CD8-positive, alpha-beta memory T cell (primary cell): Measurements from ENCODE around the gene SAFB2. TPM values are rescaled to one million over a fixed set of nuclear protein-coding genes. Genes with fewer than 3 reads are reported as not detected.

Experiments used
- CTCF ChIA-PET: fragments of 350-600 bp; sonication (Branson Sonifier 250); formaldehyde crosslinking; loops from one replicate; lab custom pipeline; 2021; ENCODE audit warnings: antibody characterized with exemption; lab: Charles Lee
- POLR2A ChIA-PET: fragments of 350-600 bp; sonication (Branson Sonifier 250); formaldehyde crosslinking; loops from one replicate; lab custom pipeline; 2021; ENCODE audit warnings: antibody characterized with exemption; lab: Charles Lee
- DNase-seq, 5 donors: peaks; one replicate each; pipeline versions ENCODE4 v3.0.0 to v3.0.0-alpha.2; 2020 to 2022; ENCODE audit warnings: mixed read lengths in 1 of 5
- H3K27ac ChIP-seq: one replicate; pipeline ENCODE4 v1.7.0; 2013; ENCODE audit warnings: low read depth, mild to moderate bottlenecking, low read length, moderate library complexity
- H3K27me3 ChIP-seq: 2 replicates; pipeline ENCODE4 v1.7.0; 2013; ENCODE audit warnings: low read length, mild to moderate bottlenecking; ENCODE audit not compliant: insufficient read depth, poor library complexity, severe bottlenecking
- H3K36me3 ChIP-seq: 2 replicates; pipeline ENCODE4 v1.7.0; 2013; ENCODE audit warnings: mild to moderate bottlenecking, low read length, moderate library complexity; ENCODE audit not compliant: insufficient read depth
- H3K4me1 ChIP-seq: 2 replicates; pipeline ENCODE4 v1.7.0; 2013; ENCODE audit warnings: mild to moderate bottlenecking, low read length, moderate library complexity; ENCODE audit not compliant: insufficient read depth
- H3K4me3 ChIP-seq: 2 replicates; pipeline ENCODE4 v1.7.0; 2013; ENCODE audit warnings: mild to moderate bottlenecking, low read length
- H3K9me3 ChIP-seq: 2 replicates; pipeline ENCODE4 v1.7.0; 2013; ENCODE audit warnings: mild to moderate bottlenecking, low read length
- H3K27ac Mint-ChIP-seq, 8 donors: one replicate each; pipeline ENCODE4 v1.8.0; 2020 to 2021; ENCODE audit warnings: mixed read lengths in 8 of 8, mild to moderate bottlenecking in 6 of 8, inconsistent platforms in 3 of 8, moderate library complexity in 3 of 8
- H3K27me3 Mint-ChIP-seq, 2 donors: one replicate each; pipeline ENCODE4 v1.8.0; 2020 to 2021; ENCODE audit warnings: mixed read lengths in 2 of 2, mild to moderate bottlenecking in 1 of 2, moderate library complexity in 1 of 2
- H3K36me3 Mint-ChIP-seq, 3 donors: one replicate each; pipeline ENCODE4 v1.8.0; 2020 to 2021; ENCODE audit warnings: mixed read lengths in 3 of 3, inconsistent platforms in 1 of 3, mild to moderate bottlenecking in 1 of 3
- H3K4me1 Mint-ChIP-seq, 3 donors: one replicate each; pipeline ENCODE4 v1.8.0; 2020 to 2021; ENCODE audit warnings: mixed read lengths in 3 of 3, inconsistent platforms in 1 of 3, mild to moderate bottlenecking in 1 of 3
- H3K4me3 Mint-ChIP-seq, 7 donors: one replicate each; pipeline ENCODE4 v1.8.0; 2020 to 2021; ENCODE audit warnings: mixed read lengths in 7 of 7, mild to moderate bottlenecking in 6 of 7, moderate library complexity in 4 of 7, inconsistent platforms in 2 of 7
- H3K9me3 Mint-ChIP-seq, 5 donors: one replicate each; pipeline ENCODE4 v1.8.0; 2020 to 2022; ENCODE audit warnings: mixed read lengths in 5 of 5, mild to moderate bottlenecking in 3 of 5, moderate library complexity in 2 of 5, inconsistent platforms in 1 of 5
- polyA plus RNA-seq: library from polyadenylated mRNA; unstranded; fragments of 300-500 nt; fragmentation: Illumina TruSeq; gene quantifications from one replicate; pipeline ENCODE4 v1.2.3, GENCODE V29; 2021
- total RNA-seq, 2 experiments: library from RNA; stranded (reverse); gene quantifications; one replicate each; pipeline ENCODE4 v1.2.3, GENCODE V29; 2021

SAFB2 gene
- total and polyA plus RNA-seq, 3 experiments from 2014 or later, result 56.4 to 98.2 (median 87.8) TPM

GRCh38 chr19:5603626-5604025 is 18.9 kb downstream of the SAFB2 start:
- Mint-ChIP-seq H3K27me3 (no peaks in the 10 kb centered on the region), H3K4me3 (no peak overlapping the region), H3K27ac (peak overlapping the region in 1 of 8 donors; percentile 36), H3K4me1 (peaks cover 18 to 31% (median 23%) of the 10 kb centered on the region in 3 donors), H3K36me3 (peaks cover 11 to 94% (median 33%) of the 10 kb centered on the region in 3 donors), H3K9me3 (no peaks in the 10 kb centered on the region)
- ChIA-PET POLR2A (no interaction called here), CTCF (no interaction called here)
- no peak for DNase-seq
- Histone ChIP-seq H3K27me3 (no peaks in the 10 kb centered on the region), H3K9me3 (no peaks in the 10 kb centered on the region), H3K36me3 (peaks cover 78% of the 10 kb centered on the region), H3K27ac (no peak overlapping the region), H3K4me3 (no peak overlapping the region), H3K4me1 (no peaks in the 10 kb centered on the region)

GRCh38 chr19:5600797-5601196 is 21.8 kb downstream of the SAFB2 start:
- H3K9me3 ChIP-seq, result no peaks in the 10 kb centered on the region
- H3K27ac ChIP-seq, result no peak overlapping the region
- ChIA-PET POLR2A (no interaction called here), CTCF (interaction anchor here (0.6 kb wide), 1 partner anchor 122 kb away, joined by 3 read pairs; no protein-coding TSS in a partner anchor)
- peaks cover 76% of the 10 kb centered on the region for H3K36me3 ChIP-seq
- Mint-ChIP-seq H3K36me3 (peaks cover 0 to 94% (median 18%) of the 10 kb centered on the region in 3 donors), H3K27ac (no peak overlapping the region), H3K9me3 (no peaks in the 10 kb centered on the region), H3K4me3 (no peak overlapping the region), H3K4me1 (peaks cover 4 to 17% (median 4%) of the 10 kb centered on the region in 3 donors), H3K27me3 (no peaks in the 10 kb centered on the region)
- H3K4me3 ChIP-seq, result no peak overlapping the region
- no peaks in the 10 kb centered on the region for H3K27me3 ChIP-seq
- H3K4me1 ChIP-seq, result no peaks in the 10 kb centered on the region
- DNase-seq, result no peak

- Histone ChIP-seq H3K36me3 (peaks cover 89% of the 10 kb centered on the region), H3K4me3 (no peak overlapping the region), H3K4me1 (no peaks in the 10 kb centered on the region), H3K27me3 (no peaks in the 10 kb centered on the region), H3K9me3 (no peaks in the 10 kb centered on the region), H3K27ac (no peak overlapping the region)
- Mint-ChIP-seq H3K4me1 (peaks cover 0 to 7% (median 4%) of the 10 kb centered on the region in 3 donors), H3K27ac (peak overlapping the region in 1 of 8 donors; percentile 63), H3K27me3 (no peaks in the 10 kb centered on the region), H3K9me3 (no peaks in the 10 kb centered on the region), H3K4me3 (no peak overlapping the region), H3K36me3 (peaks cover 3 to 96% (median 29%) of the 10 kb centered on the region in 3 donors)
- POLR2A ChIA-PET, result no interaction called here
- no peak for DNase-seq
- CTCF ChIA-PET, result no interaction called here
These were observed 26.8 kb downstream of the SAFB2 start for GRCh38 chr19:5595745-5596144.

GRCh38 chr19:5595129-5595528 is 27.4 kb downstream of the SAFB2 start:
- no peaks in the 10 kb centered on the region for H3K9me3 ChIP-seq
- H3K27ac Mint-ChIP-seq, result peak overlapping the region in 2 of 8 donors; percentile 61 to 75
- no peak for DNase-seq
- H3K36me3 Mint-ChIP-seq, result peaks cover 3 to 95% (median 29%) of the 10 kb centered on the region in 3 donors
- H3K27ac ChIP-seq, result no peak overlapping the region
- H3K36me3 ChIP-seq, result peaks cover 85% of the 10 kb centered on the region
- H3K9me3 Mint-ChIP-seq, result no peaks in the 10 kb centered on the region
- H3K4me1 ChIP-seq, result no peaks in the 10 kb centered on the region
- H3K27me3 ChIP-seq, result no peaks in the 10 kb centered on the region
- no peak overlapping the region for H3K4me3 Mint-ChIP-seq
- peaks cover 0 to 7% (median 4%) of the 10 kb centered on the region in 3 donors for H3K4me1 Mint-ChIP-seq
- H3K4me3 ChIP-seq, result no peak overlapping the region
- ChIA-PET CTCF (no interaction called here), POLR2A (no interaction called here)
- no peaks in the 10 kb centered on the region for H3K27me3 Mint-ChIP-seq

GRCh38 chr19:5594521-5594950 is 28.0 kb downstream of the SAFB2 start:
- ChIA-PET POLR2A (no interaction called here), CTCF (no interaction called here)
- no peaks in the 10 kb centered on the region for H3K4me1 ChIP-seq
- H3K4me1 Mint-ChIP-seq, result peaks cover 0 to 7% (median 4%) of the 10 kb centered on the region in 3 donors
- H3K27ac Mint-ChIP-seq, result peak overlapping the region in 1 of 8 donors; percentile 22
- no peaks in the 10 kb centered on the region for H3K9me3 Mint-ChIP-seq
- peaks cover 83% of the 10 kb centered on the region for H3K36me3 ChIP-seq
- no peak overlapping the region for H3K27ac ChIP-seq
- no peak for DNase-seq
- no peaks in the 10 kb centered on the region for H3K27me3 ChIP-seq
- no peak overlapping the region for H3K4me3 Mint-ChIP-seq
- no peak overlapping the region for H3K4me3 ChIP-seq
- H3K36me3 Mint-ChIP-seq, result peaks cover 3 to 94% (median 25%) of the 10 kb centered on the region in 3 donors
- no peaks in the 10 kb centered on the region for H3K27me3 Mint-ChIP-seq
- H3K9me3 ChIP-seq, result no peaks in the 10 kb centered on the region

GRCh38 chr19:5593343-5594255 is 29.0 kb downstream of the SAFB2 start:
- Mint-ChIP-seq H3K36me3 (peaks cover 3 to 94% (median 22%) of the 10 kb centered on the region in 3 donors), H3K9me3 (no peaks in the 10 kb centered on the region), H3K27me3 (peaks cover 0 to 2% of the 10 kb centered on the region in 2 donors), H3K4me3 (no peak overlapping the region), H3K4me1 (peaks cover 0 to 7% (median 4%) of the 10 kb centered on the region in 3 donors), H3K27ac (no peak overlapping the region)
- H3K27ac ChIP-seq, result no peak overlapping the region
- no peak for DNase-seq
- ChIA-PET CTCF (interaction anchor here (1.0 kb wide), 1 partner anchor 13 kb away, joined by 4 read pairs; no protein-coding TSS in a partner anchor), POLR2A (no interaction called here)
- no peaks in the 10 kb centered on the region for H3K27me3 ChIP-seq
- H3K36me3 ChIP-seq, result peaks cover 81% of the 10 kb centered on the region
- no peaks in the 10 kb centered on the region for H3K9me3 ChIP-seq
- no peaks in the 10 kb centered on the region for H3K4me1 ChIP-seq
- H3K4me3 ChIP-seq, result no peak overlapping the region

- peaks cover 0 to 7% (median 7%) of the 10 kb centered on the region in 3 donors for H3K4me1 Mint-ChIP-seq
- peaks cover 3 to 94% (median 27%) of the 10 kb centered on the region in 3 donors for H3K36me3 Mint-ChIP-seq
- no peak overlapping the region for H3K4me3 Mint-ChIP-seq
- H3K4me3 ChIP-seq, result no peak overlapping the region
- no peak overlapping the region for H3K27ac ChIP-seq
- DNase-seq, result no peak
- no peaks in the 10 kb centered on the region for H3K27me3 ChIP-seq
- no peaks in the 10 kb centered on the region for H3K9me3 Mint-ChIP-seq
- peak overlapping the region in 2 of 8 donors; percentile 57 to 81 for H3K27ac Mint-ChIP-seq
- H3K4me1 ChIP-seq, result no peaks in the 10 kb centered on the region
- no peaks in the 10 kb centered on the region for H3K9me3 ChIP-seq
- ChIA-PET POLR2A (interaction anchor here (1.0 kb wide), 1 partner anchor 11 kb away, joined by 3 read pairs; no protein-coding TSS in a partner anchor), CTCF (interaction anchor here (1.0 kb wide), 1 partner anchor 13 kb away, joined by 4 read pairs; no protein-coding TSS in a partner anchor)
- H3K36me3 ChIP-seq, result peaks cover 81% of the 10 kb centered on the region
- peaks cover 0 to 2% of the 10 kb centered on the region in 2 donors for H3K27me3 Mint-ChIP-seq
These were observed 29.8 kb downstream of the SAFB2 start for GRCh38 chr19:5592531-5593342.
